H1 (cell line): ENCODE results near the gene RFFL. TPM values are rescaled to one million over a fixed set of nuclear protein-coding genes. Genes with fewer than 3 reads are reported as not detected.

ENCODE experiments used
- CTCF ChIA-PET: fragments of 300-600 bp; sonication (Branson Sonifier 250); formaldehyde crosslinking; loops from one replicate; lab custom pipeline; 2021; ENCODE audit not compliant: partially characterized antibody; lab: Charles Lee
- POLR2A ChIA-PET: fragments of 300-600 bp; sonication (Branson Sonifier 250); formaldehyde crosslinking; loops from one replicate; lab custom pipeline; 2021; ENCODE audit warnings: inconsistent platforms; ENCODE audit not compliant: partially characterized antibody; lab: Charles Lee
- DNase-seq, 2 experiments: peaks; one replicate each; pipeline versions ENCODE4 v3.0.0 to v3.0.0-alpha.2; 2010 to 2022; ENCODE audit warnings: low spot score in 2 of 2, low read depth in 1 of 2, mixed read lengths in 1 of 2
- FAIRE-seq: peaks from 2 replicates; lab custom pipeline; 2011; peaks lifted over from hg19 to GRCh38; lab: Jason Lieb, UNC
- H2AFZ ChIP-seq: 2 replicates; pipeline ENCODE4 v1.8.1; 2012; ENCODE audit warnings: low read length, inconsistent platforms
- H2AK5ac ChIP-seq: 2 replicates; pipeline ENCODE4 v1.6.1; 2013; ENCODE audit warnings: low read depth, low read length
- H2BK120ac ChIP-seq: replicated peaks from 2 replicates; pipeline ENCODE3; 2013; ENCODE audit warnings: low read depth, low read length, inconsistent platforms
- H2BK12ac ChIP-seq: 2 replicates; pipeline ENCODE4 v1.6.1; 2013; ENCODE audit warnings: low read depth, low read length
- H2BK15ac ChIP-seq: 2 replicates; pipeline ENCODE4 v1.6.1; 2013; ENCODE audit warnings: low read length
- H2BK20ac ChIP-seq: 2 replicates; pipeline ENCODE4 v1.6.1; 2013; ENCODE audit warnings: low read length
- H2BK5ac ChIP-seq: 2 replicates; pipeline ENCODE4 v1.6.1; 2013; ENCODE audit warnings: low read depth, low read length
- H3K14ac ChIP-seq: 2 replicates; pipeline ENCODE4 v1.6.1; 2013; ENCODE audit warnings: inconsistent platforms; ENCODE audit not compliant: insufficient read length
- H3K18ac ChIP-seq: 2 replicates; pipeline ENCODE4 v1.6.1; 2013; ENCODE audit warnings: low read length; ENCODE audit errors: extremely low read depth
- H3K23ac ChIP-seq: 2 replicates; pipeline ENCODE4 v1.6.1; 2013; ENCODE audit warnings: inconsistent platforms; ENCODE audit not compliant: insufficient read length
- H3K23me2 ChIP-seq: 2 replicates; pipeline ENCODE4 v1.6.1; 2013; ENCODE audit warnings: low read depth, low read length
- H3K27ac ChIP-seq: 2 replicates; pipeline ENCODE4 v1.6.1; 2011; ENCODE audit warnings: low read depth, low read length, inconsistent platforms
- H3K27me3 ChIP-seq, 4 experiments: replicated peaks in 1 of 4; 1 replicate in 1 of 4; 2 replicates in 3 of 4; pipeline versions ENCODE4 v1.6.1 to v1.8.1; 2011 to 2013; ENCODE audit warnings: low read length in 3 of 4, mild to moderate bottlenecking in 3 of 4, inconsistent platforms in 2 of 4, mixed read lengths in 2 of 4, moderate library complexity in 1 of 4; ENCODE audit not compliant: control insufficient read depth in 3 of 4, insufficient read depth in 3 of 4; ENCODE audit errors: extremely low read depth in 1 of 4
- H3K36me3 ChIP-seq, 4 experiments: 2 replicates each; pipeline versions ENCODE4 v1.6.1 to v1.8.1; 2011 to 2013; ENCODE audit warnings: mild to moderate bottlenecking in 4 of 4, low read length in 3 of 4, moderate library complexity in 2 of 4, control low read depth in 1 of 4, inconsistent platforms in 1 of 4; ENCODE audit not compliant: insufficient read depth in 4 of 4, control insufficient read depth in 2 of 4
- H3K4ac ChIP-seq: replicated peaks from 2 replicates; pipeline ENCODE3; 2013; ENCODE audit warnings: low read length, low read depth, mixed read lengths, inconsistent platforms; ENCODE audit not compliant: insufficient read length
- H3K4me1 ChIP-seq, 4 experiments: replicated peaks in 1 of 4; 1 replicate in 1 of 4; 2 replicates in 3 of 4; pipeline versions ENCODE4 v1.6.1 to v1.8.1; 2011 to 2013; ENCODE audit warnings: low read length in 3 of 4, inconsistent platforms in 2 of 4, mixed read lengths in 1 of 4; ENCODE audit not compliant: insufficient read depth in 4 of 4, control insufficient read depth in 3 of 4
- H3K4me2 ChIP-seq, 2 experiments: 2 replicates each; pipeline versions ENCODE4 v1.6.1 to v1.8.1; 2011 to 2013; ENCODE audit warnings: low read depth in 2 of 2, low read length in 2 of 2, control low read depth in 1 of 2, inconsistent platforms in 1 of 2, mild to moderate bottlenecking in 1 of 2; ENCODE audit not compliant: insufficient read depth in 1 of 2
- H3K4me3 ChIP-seq, 4 experiments: fragments of 200-600, 300-600 bp in 1 of 4; sonication (generic), shearing (Covaris generic), sonication (Bioruptor Twin) in 1 of 4; 2 replicates each; pipeline versions ENCODE4 v1.5.1 to v1.8.1; 2011 to 2016; ENCODE audit warnings: low read length in 4 of 4, low read depth in 3 of 4, control low read depth in 2 of 4, inconsistent platforms in 2 of 4, mild to moderate bottlenecking in 2 of 4, mixed read lengths in 1 of 4, moderate library complexity in 1 of 4; ENCODE audit not compliant: insufficient read depth in 2 of 4; ENCODE audit errors: extremely low read depth in 1 of 4
- H3K56ac ChIP-seq: replicated peaks from 2 replicates; pipeline ENCODE3; 2013; ENCODE audit warnings: low read depth, mild to moderate bottlenecking, mixed read lengths, low read length, inconsistent platforms; ENCODE audit not compliant: insufficient read length
- H3K79me1 ChIP-seq: 2 replicates; pipeline ENCODE4 v1.6.1; 2013; ENCODE audit warnings: low read depth, low read length, control low read depth
- H3K79me2 ChIP-seq, 2 experiments: 2 replicates each; pipeline versions ENCODE4 v1.6.1 to v1.8.1; 2012 to 2013; ENCODE audit warnings: low read length in 2 of 2, mild to moderate bottlenecking in 2 of 2, inconsistent platforms in 1 of 2; ENCODE audit not compliant: insufficient read depth in 2 of 2, control insufficient read depth in 1 of 2
- H3K9ac ChIP-seq, 4 experiments: replicated peaks in 1 of 4; 1 replicate in 1 of 4; 2 replicates in 3 of 4; pipeline versions ENCODE4 v1.6.1 to v1.8.1; 2011 to 2013; ENCODE audit warnings: low read depth in 3 of 4, low read length in 3 of 4, control low read depth in 2 of 4, mild to moderate bottlenecking in 2 of 4, moderate library complexity in 2 of 4, inconsistent platforms in 1 of 4; ENCODE audit errors: extremely low read depth in 1 of 4
- H3K9me3 ChIP-seq, 2 experiments: 2 replicates each; pipeline versions ENCODE4 v1.6.1 to v1.8.1; 2012 to 2013; ENCODE audit warnings: mild to moderate bottlenecking in 2 of 2, moderate library complexity in 2 of 2, control low read depth in 1 of 2, inconsistent platforms in 1 of 2, low read depth in 1 of 2, low read length in 1 of 2, mixed read lengths in 1 of 2; ENCODE audit not compliant: insufficient read depth in 2 of 2
- H4K20me1 ChIP-seq, 2 experiments: replicated peaks in 1 of 2; 2 replicates each; pipeline versions ENCODE3 to v1.8.1; 2011 to 2013; ENCODE audit warnings: inconsistent platforms in 2 of 2, low read length in 2 of 2, mild to moderate bottlenecking in 1 of 2; ENCODE audit not compliant: insufficient read depth in 2 of 2, control insufficient read depth in 1 of 2
- H4K5ac ChIP-seq: 2 replicates; pipeline ENCODE4 v1.6.1; 2013; ENCODE audit warnings: low read length, low read depth, mixed read lengths, inconsistent platforms; ENCODE audit not compliant: insufficient read length
- H4K8ac ChIP-seq: 2 replicates; pipeline ENCODE4 v1.8.0; 2013; ENCODE audit warnings: mild to moderate bottlenecking, moderate library complexity, low read length, inconsistent platforms; ENCODE audit not compliant: insufficient read depth; ENCODE audit errors: extremely low read depth
- H4K91ac ChIP-seq: replicated peaks from 2 replicates; pipeline ENCODE3; 2013; ENCODE audit warnings: low read length, mixed read lengths, inconsistent platforms; ENCODE audit not compliant: insufficient read length
- ATF3 ChIP-seq: IDR thresholded peaks from 2 replicates; pipeline ENCODE4 v1.6.1; 2011; ENCODE audit warnings: low read depth, mild to moderate bottlenecking, low read length; ENCODE audit not compliant: insufficient read depth
- CTBP2 ChIP-seq: IDR thresholded peaks from 2 replicates; pipeline ENCODE4 v1.7.0; 2011; ENCODE audit warnings: borderline replicate concordance, mild to moderate bottlenecking, moderate library complexity, mixed read lengths, low read length; ENCODE audit not compliant: insufficient read depth, insufficient read length
- GABPA ChIP-seq: IDR thresholded peaks from 2 replicates; pipeline ENCODE4 v1.6.1; 2011; ENCODE audit warnings: mild to moderate bottlenecking, low read length, moderate library complexity, borderline replicate concordance; ENCODE audit not compliant: insufficient read depth
- GTF2F1 ChIP-seq: IDR thresholded peaks from 2 replicates; pipeline ENCODE4 v1.6.1; 2012; ENCODE audit warnings: low read depth, low read length, improper control_type of control experiment, borderline replicate concordance
- KDM1A ChIP-seq: fragments of 200-600, 300-600 bp; sonication (generic); IDR thresholded peaks from 2 replicates; pipeline ENCODE4 v1.7.1; 2016; ENCODE audit warnings: mild to moderate bottlenecking, low read length, borderline replicate concordance
- MAX ChIP-seq: IDR thresholded peaks from 2 replicates; pipeline ENCODE4 v1.6.1; 2012; ENCODE audit warnings: inconsistent platforms
- NRF1 ChIP-seq: IDR thresholded peaks from 2 replicates; pipeline ENCODE4 v1.6.1; 2011; ENCODE audit warnings: mild to moderate bottlenecking, low read depth, low read length, improper control_type of control experiment
- POLR2AphosphoS5 ChIP-seq: IDR thresholded peaks from 2 replicates; pipeline ENCODE4 v1.6.1; 2011; ENCODE audit warnings: low read depth, low read length
- SAP30 ChIP-seq: fragments of 300-600 bp; sonication (generic); IDR thresholded peaks from 2 replicates; pipeline ENCODE4 v1.7.1; 2012; ENCODE audit warnings: low read length, moderate library complexity, mild to moderate bottlenecking, inconsistent platforms; ENCODE audit not compliant: insufficient read depth, insufficient replicate concordance
- SIX5 ChIP-seq: IDR thresholded peaks from 2 replicates; pipeline ENCODE4 v1.6.1; 2011; ENCODE audit warnings: mild to moderate bottlenecking, low read depth, low read length
- SP2 ChIP-seq: IDR thresholded peaks from 2 replicates; pipeline ENCODE4 v1.6.1; 2012; ENCODE audit warnings: mild to moderate bottlenecking, low read length, inconsistent platforms
- TEAD4 ChIP-seq: IDR thresholded peaks from 2 replicates; pipeline ENCODE4 v1.6.1; 2012; ENCODE audit warnings: low read depth, low read length, inconsistent platforms, mixed read lengths
- ZNF274 ChIP-seq: IDR thresholded peaks from 2 replicates; pipeline ENCODE4 v1.7.0; 2012; ENCODE audit warnings: low read length, borderline replicate concordance; ENCODE audit errors: extremely low read depth
- WGBS, 2 experiments: shearing (Covaris generic) in 1 of 2; methylation state at CpG; one replicate each; pipeline versions ENCODE4 v1.1.6 to v1.1.7; 2013 to 2015; ENCODE audit warnings: low lambda C conversion rate in 2 of 2, mixed read lengths in 2 of 2, inconsistent platforms in 1 of 2, low coverage in 1 of 2, missing lambda C conversion rate in 1 of 2; ENCODE audit not compliant: insufficient replicate concordance in 2 of 2, insufficient coverage in 1 of 2, insufficient read length in 1 of 2; ENCODE audit errors: extremely low coverage in 1 of 2, missing lambda C conversion rate in 1 of 2; 5-methylcytosine and 5-hydroxymethylcytosine counted together
- polyA plus RNA-seq, 7 experiments: library from polyadenylated mRNA; depleted of rRNA in 3 of 7; stranded (reverse) in 5 of 7; unstranded in 2 of 7; fragments of >200 nt in 5 of 7; fragments of 200-250 nt in 2 of 7; gene quantifications; 1 replicate in 5 of 7; 2 replicates in 1 of 7; 4 replicates in 1 of 7; pipeline versions ENCODE4 v1.2.1 to v1.2.3, GENCODE V29; 2011 to 2013; ENCODE audit warnings: missing spikeins in 2 of 7, mixed read lengths in 2 of 7
- total RNA-seq: library from RNA; stranded (reverse); fragmentation: NEBNext Ultra II Directional; extraction: Animal tissue kit (Norgen Biotek cat#: 25700); gene quantifications from 2 replicates; pipeline ENCODE4 v1.2.1, GENCODE V29; 2021

Gene RFFL
- total and polyA plus RNA-seq, 2 of the 8 experiments (the other 6 are each of a cell fraction or from before 2014, with no cell fraction given): 14.0 to 24.5 TPM

GRCh38 chr17:34991606-34992005, 71.9 kb downstream of the RFFL start:
- Histone ChIP-seq H3K18ac (no peak overlapping the region), H3K9ac (no peak overlapping the region), H2BK20ac (no peak overlapping the region), H3K79me1 (peaks cover 2% of the 10 kb centered on the region; the same call in 1 of the 2 replicates), H3K23me2 (no peaks in the 10 kb centered on the region), H3K79me2 (0 out of 4 replicates have a peak, but pooled peaks cover 0 to 3% of the 10 kb centered on the region in 2 experiments), H3K4me1 (no peaks in the 10 kb centered on the region), H2AK5ac (no peak overlapping the region), H3K27me3 (no peaks in the 10 kb centered on the region), H3K14ac (no peak overlapping the region), H4K5ac (no peak overlapping the region), H2BK120ac (no peak overlapping the region), H3K4ac (no peak overlapping the region), H3K4me2 (no peak overlapping the region), H4K8ac (no peak overlapping the region), H4K20me1 (peaks cover 8 to 13% of the 10 kb centered on the region in 2 experiments), H2BK15ac (no peak overlapping the region), H2AFZ (no peak overlapping the region), H3K27ac (no peak overlapping the region), H3K4me3 (no peak overlapping the region), H3K36me3 (peaks cover 53 to 92% (median 84%) of the 10 kb centered on the region in 4 experiments), H2BK12ac (no peak overlapping the region), H4K91ac (no peak overlapping the region), H3K56ac (no peak overlapping the region), H3K9me3 (no peaks in the 10 kb centered on the region), H2BK5ac (no peak overlapping the region), H3K23ac (no peak overlapping the region)
- DNase-seq (no peak), FAIRE-seq (no peak)
- ChIA-PET POLR2A (interaction anchor here (0.7 to 6.3 kb wide), 8 partner anchors 8 to 139 kb away, joined by 3 to 44 read pairs (median 4); partner anchors contain the start of genes CCT6B, LIG3, RAD51D and ZNF830), CTCF (interaction anchor here (1.0 to 3.3 kb wide), 4 partner anchors 16 to 260 kb away, joined by 4 to 12 read pairs (median 4); partner anchors contain the start of genes RAD51D and RFFL)
- WGBS, 2 experiments: 84% methylated on average over 3 of the region's 3 CpGs; no CpG with 5 or more reads in 1 of the 2 experiments
- TF ChIP-seq GTF2F1 (no peak), POLR2AphosphoS5 (no peak), SP2 (no peak), ATF3 (no peak), NRF1 (no peak), MAX (no peak), SAP30 (no peak), KDM1A (no peak), TEAD4 (no peak), ZNF274 (no peak), GABPA (no peak), SIX5 (no peak), CTBP2 (no peak)
